ENCODE measurements around the gene SIAH3.

DNA sequence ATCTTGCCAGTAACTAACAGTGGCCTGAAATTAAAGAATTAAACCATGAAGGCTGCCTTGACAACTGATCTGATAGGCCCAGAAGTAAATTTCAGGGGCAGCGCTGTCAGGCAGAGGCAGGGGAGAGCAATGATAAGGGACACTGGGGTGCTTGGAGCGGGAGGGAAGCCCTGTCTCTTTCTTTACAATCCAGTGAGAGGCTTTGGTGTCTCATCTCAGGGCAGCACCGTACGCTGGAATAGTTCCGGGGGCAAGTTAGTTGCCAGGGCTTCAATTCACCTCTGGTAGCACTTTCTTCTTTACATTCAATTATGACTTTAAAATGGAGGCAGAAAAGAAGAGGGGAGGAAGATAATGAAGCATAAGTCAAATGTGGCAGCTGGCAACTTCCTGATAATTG is 74.8 kb downstream of the SIAH3 start:
- TF ChIP-seq, protein P1, sequence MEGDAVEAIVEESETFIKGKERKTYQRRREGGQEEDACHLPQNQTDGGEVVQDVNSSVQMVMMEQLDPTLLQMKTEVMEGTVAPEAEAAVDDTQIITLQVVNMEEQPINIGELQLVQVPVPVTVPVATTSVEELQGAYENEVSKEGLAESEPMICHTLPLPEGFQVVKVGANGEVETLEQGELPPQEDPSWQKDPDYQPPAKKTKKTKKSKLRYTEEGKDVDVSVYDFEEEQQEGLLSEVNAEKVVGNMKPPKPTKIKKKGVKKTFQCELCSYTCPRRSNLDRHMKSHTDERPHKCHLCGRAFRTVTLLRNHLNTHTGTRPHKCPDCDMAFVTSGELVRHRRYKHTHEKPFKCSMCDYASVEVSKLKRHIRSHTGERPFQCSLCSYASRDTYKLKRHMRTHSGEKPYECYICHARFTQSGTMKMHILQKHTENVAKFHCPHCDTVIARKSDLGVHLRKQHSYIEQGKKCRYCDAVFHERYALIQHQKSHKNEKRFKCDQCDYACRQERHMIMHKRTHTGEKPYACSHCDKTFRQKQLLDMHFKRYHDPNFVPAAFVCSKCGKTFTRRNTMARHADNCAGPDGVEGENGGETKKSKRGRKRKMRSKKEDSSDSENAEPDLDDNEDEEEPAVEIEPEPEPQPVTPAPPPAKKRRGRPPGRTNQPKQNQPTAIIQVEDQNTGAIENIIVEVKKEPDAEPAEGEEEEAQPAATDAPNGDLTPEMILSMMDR (IDR thresholded peaks at IDR 0.05; ENCODE audit: insufficient read depth, low read length, poor library complexity, severe bottlenecking), result no peak
- TF ChIP-seq EZH2phosphoT487 (conservative IDR thresholded peaks at IDR 0.05; ENCODE audit: low read length), result no peak

Data from SU-DHL-6 (cell line).